ENCODE measurements around the gene RILPL2.

DNA sequence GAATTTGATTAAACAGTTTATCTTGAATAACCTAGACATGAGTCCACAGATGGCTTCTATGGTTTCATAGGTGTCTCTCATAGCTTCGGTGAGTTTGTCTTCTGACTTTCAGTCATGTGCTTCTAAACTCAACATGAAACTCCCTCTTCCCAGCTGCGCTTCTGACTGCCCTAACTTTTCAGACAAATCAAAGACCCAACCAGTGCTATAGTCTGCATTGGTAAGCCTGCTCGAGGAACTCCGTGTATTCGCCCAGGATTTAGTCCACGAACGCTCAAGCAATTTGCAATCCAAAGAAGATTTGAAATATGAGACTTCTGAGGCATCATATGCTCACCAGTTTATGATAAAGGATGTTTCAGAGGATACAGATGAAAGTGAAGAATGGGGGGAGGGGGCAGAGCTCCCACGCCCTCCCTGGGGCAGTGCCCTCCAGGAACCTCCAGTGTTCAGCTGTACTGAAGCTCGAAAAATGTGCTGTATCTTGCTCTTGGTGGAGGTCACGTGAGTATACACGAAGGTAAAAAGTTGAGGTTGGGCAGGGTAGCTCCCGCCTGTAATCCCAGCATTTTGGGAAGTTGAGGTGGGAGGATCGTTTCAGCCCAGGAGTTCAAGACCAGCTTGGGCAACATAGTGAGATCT lies 5.2 kb upstream of the RILPL2 start:
- TF ChIP-seq ZC3H10 (CRISPR knock-in tag; IDR thresholded peaks at IDR 0.05) (no peak), ZFP30 (CRISPR knock-in tag; IDR thresholded peaks at IDR 0.05) (no peak), RARB (CRISPR knock-in tag; IDR thresholded peaks at IDR 0.05) (no peak)
- TF ChIP-seq, protein P1, sequence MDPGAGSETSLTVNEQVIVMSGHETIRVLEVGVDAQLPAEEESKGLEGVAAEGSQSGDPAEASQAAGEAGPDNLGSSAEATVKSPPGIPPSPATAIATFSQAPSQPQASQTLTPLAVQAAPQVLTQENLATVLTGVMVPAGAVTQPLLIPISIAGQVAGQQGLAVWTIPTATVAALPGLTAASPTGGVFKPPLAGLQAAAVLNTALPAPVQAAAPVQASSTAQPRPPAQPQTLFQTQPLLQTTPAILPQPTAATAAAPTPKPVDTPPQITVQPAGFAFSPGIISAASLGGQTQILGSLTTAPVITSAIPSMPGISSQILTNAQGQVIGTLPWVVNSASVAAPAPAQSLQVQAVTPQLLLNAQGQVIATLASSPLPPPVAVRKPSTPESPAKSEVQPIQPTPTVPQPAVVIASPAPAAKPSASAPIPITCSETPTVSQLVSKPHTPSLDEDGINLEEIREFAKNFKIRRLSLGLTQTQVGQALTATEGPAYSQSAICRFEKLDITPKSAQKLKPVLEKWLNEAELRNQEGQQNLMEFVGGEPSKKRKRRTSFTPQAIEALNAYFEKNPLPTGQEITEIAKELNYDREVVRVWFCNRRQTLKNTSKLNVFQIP (CRISPR knock-in tag; IDR thresholded peaks at IDR 0.05; ENCODE audit: borderline replicate concordance, low read depth) = no peak
- TF ChIP-seq, protein P2, sequence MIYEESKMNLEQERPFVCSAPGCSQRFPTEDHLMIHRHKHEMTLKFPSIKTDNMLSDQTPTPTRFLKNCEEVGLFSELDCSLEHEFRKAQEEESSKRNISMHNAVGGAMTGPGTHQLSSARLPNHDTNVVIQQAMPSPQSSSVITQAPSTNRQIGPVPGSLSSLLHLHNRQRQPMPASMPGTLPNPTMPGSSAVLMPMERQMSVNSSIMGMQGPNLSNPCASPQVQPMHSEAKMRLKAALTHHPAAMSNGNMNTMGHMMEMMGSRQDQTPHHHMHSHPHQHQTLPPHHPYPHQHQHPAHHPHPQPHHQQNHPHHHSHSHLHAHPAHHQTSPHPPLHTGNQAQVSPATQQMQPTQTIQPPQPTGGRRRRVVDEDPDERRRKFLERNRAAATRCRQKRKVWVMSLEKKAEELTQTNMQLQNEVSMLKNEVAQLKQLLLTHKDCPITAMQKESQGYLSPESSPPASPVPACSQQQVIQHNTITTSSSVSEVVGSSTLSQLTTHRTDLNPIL (CRISPR knock-in tag; IDR thresholded peaks at IDR 0.05; ENCODE audit: low read depth) = no peak

All from SK-N-SH treated with all-trans-retinoic acid at 6 μM for 48 hours (cell line).